HEK293 (cell line): ENCODE measurements around the gene ATP10D.

Source experiments
- HOXA7 ChIP-seq: sonication (generic); formaldehyde crosslinking; IDR thresholded peaks from 2 replicates; pipeline ENCODE4 v1.8.1; 2022; ENCODE audit warnings: missing genetic modification reagents, borderline replicate concordance
- KLF16 ChIP-seq: fragments of 450-650 bp; formaldehyde crosslinking; IDR thresholded peaks from 2 replicates; pipeline ENCODE4 v1.5.1; 2017; ENCODE audit warnings: missing biosample characterization, missing genetic modification characterization
- ZNF114 ChIP-seq: fragments of 450-650 bp; formaldehyde crosslinking; IDR thresholded peaks from 2 replicates; pipeline ENCODE4 v1.5.0; 2017; ENCODE audit warnings: missing biosample characterization, missing genetic modification characterization
- ZNF24 ChIP-seq: fragments of 450-650 bp; formaldehyde crosslinking; IDR thresholded peaks from 2 replicates; pipeline ENCODE4 v1.5.1; 2016; ENCODE audit warnings: missing biosample characterization, missing genetic modification characterization
- ZNF621 ChIP-seq: fragments of 450-650 bp; formaldehyde crosslinking; IDR thresholded peaks from 2 replicates; pipeline ENCODE4 v1.5.1; 2017; ENCODE audit warnings: missing biosample characterization, missing genetic modification characterization
- TF ChIP-seq, protein P1 (sequence below): fragments of 450-650 bp; formaldehyde crosslinking; IDR thresholded peaks from 2 replicates; pipeline ENCODE4 v1.5.1; 2017; ENCODE audit warnings: missing biosample characterization, missing genetic modification characterization
- TF ChIP-seq, protein P2 (sequence below): fragments of 450-650 bp; formaldehyde crosslinking; IDR thresholded peaks from 2 replicates; pipeline ENCODE4 v1.5.1; 2016; ENCODE audit warnings: missing biosample characterization, missing genetic modification characterization
- TF ChIP-seq, protein P3 (sequence below): fragments of 450-650 bp; formaldehyde crosslinking; IDR thresholded peaks from 2 replicates; pipeline ENCODE4 v1.5.1; 2016; ENCODE audit warnings: missing biosample characterization, missing genetic modification characterization

DNA sequence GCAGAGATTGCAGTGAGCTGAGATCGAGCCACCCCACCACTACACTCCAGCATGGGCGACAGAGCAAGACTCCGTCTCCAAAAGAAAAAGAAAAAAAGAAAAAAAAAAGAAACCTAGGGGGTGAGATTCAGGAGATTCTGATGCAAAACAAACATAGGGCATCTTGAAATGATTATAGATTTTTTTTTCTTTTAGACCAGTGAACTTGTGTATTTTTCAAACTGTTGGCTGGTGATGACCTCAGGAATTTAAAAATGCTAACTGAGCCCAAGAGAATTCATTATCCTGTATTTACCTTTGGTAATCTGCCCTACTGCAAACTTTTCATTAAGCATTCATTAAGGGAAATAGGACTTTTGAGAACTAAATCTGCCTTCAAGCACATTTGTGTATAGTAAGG is 20.6 kb downstream of the ATP10D start:
- TF ChIP-seq, protein P1, sequence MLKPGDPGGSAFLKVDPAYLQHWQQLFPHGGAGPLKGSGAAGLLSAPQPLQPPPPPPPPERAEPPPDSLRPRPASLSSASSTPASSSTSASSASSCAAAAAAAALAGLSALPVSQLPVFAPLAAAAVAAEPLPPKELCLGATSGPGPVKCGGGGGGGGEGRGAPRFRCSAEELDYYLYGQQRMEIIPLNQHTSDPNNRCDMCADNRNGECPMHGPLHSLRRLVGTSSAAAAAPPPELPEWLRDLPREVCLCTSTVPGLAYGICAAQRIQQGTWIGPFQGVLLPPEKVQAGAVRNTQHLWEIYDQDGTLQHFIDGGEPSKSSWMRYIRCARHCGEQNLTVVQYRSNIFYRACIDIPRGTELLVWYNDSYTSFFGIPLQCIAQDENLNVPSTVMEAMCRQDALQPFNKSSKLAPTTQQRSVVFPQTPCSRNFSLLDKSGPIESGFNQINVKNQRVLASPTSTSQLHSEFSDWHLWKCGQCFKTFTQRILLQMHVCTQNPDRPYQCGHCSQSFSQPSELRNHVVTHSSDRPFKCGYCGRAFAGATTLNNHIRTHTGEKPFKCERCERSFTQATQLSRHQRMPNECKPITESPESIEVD (tag by site-specific recombination): no peak
- TF ChIP-seq, protein P2, sequence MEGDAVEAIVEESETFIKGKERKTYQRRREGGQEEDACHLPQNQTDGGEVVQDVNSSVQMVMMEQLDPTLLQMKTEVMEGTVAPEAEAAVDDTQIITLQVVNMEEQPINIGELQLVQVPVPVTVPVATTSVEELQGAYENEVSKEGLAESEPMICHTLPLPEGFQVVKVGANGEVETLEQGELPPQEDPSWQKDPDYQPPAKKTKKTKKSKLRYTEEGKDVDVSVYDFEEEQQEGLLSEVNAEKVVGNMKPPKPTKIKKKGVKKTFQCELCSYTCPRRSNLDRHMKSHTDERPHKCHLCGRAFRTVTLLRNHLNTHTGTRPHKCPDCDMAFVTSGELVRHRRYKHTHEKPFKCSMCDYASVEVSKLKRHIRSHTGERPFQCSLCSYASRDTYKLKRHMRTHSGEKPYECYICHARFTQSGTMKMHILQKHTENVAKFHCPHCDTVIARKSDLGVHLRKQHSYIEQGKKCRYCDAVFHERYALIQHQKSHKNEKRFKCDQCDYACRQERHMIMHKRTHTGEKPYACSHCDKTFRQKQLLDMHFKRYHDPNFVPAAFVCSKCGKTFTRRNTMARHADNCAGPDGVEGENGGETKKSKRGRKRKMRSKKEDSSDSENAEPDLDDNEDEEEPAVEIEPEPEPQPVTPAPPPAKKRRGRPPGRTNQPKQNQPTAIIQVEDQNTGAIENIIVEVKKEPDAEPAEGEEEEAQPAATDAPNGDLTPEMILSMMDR: no peak
- TF ChIP-seq, protein P3, sequence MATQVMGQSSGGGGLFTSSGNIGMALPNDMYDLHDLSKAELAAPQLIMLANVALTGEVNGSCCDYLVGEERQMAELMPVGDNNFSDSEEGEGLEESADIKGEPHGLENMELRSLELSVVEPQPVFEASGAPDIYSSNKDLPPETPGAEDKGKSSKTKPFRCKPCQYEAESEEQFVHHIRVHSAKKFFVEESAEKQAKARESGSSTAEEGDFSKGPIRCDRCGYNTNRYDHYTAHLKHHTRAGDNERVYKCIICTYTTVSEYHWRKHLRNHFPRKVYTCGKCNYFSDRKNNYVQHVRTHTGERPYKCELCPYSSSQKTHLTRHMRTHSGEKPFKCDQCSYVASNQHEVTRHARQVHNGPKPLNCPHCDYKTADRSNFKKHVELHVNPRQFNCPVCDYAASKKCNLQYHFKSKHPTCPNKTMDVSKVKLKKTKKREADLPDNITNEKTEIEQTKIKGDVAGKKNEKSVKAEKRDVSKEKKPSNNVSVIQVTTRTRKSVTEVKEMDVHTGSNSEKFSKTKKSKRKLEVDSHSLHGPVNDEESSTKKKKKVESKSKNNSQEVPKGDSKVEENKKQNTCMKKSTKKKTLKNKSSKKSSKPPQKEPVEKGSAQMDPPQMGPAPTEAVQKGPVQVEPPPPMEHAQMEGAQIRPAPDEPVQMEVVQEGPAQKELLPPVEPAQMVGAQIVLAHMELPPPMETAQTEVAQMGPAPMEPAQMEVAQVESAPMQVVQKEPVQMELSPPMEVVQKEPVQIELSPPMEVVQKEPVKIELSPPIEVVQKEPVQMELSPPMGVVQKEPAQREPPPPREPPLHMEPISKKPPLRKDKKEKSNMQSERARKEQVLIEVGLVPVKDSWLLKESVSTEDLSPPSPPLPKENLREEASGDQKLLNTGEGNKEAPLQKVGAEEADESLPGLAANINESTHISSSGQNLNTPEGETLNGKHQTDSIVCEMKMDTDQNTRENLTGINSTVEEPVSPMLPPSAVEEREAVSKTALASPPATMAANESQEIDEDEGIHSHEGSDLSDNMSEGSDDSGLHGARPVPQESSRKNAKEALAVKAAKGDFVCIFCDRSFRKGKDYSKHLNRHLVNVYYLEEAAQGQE: no peak
- no peak for TF ChIP-seq ZNF114 (tag by site-specific recombination)
- no peak for TF ChIP-seq KLF16
- no peak for TF ChIP-seq ZNF621
- no peak for TF ChIP-seq ZNF24 (tag by site-specific recombination)
- TF ChIP-seq HOXA7 (CRISPR knock-in tag): no peak
